NCI-H2081 treated with DMSO at 0.1 percent for 48 hours (cell line): ENCODE results near the gene PTK7.

Experiments
- DNase-seq: peaks from one replicate; lab custom pipeline; 2025; lab: John Stamatoyannopoulos, UW

PTK7 gene

DNA sequence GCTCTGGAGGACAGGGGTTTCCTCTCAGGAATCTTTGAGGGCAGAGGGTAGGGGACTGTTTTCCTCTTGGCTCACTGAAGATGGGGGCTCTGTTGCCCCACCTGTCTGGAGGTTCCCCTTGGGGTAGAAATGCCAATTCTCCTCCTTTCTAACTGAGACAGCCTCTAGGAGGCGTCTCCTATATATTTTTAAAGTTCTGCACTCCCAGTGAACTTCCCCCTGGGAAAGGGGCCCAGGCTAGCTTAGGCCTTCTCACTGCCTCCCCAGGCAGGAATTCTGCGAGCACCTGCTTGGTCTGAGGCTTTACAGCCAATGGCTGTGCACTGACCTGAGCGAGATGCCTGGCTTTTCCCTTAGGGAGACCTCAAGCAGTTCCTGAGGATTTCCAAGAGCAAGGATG, 70.1 kb downstream of the PTK7 start:
- DNase-seq: no peak

GRCh38 chr6:43146709-43147688, 70.9 kb downstream of the PTK7 start:
- DNase-seq: no peak

- no peak for DNase-seq
Observed at GRCh38 chr6:43147691-43148477, 71.8 kb downstream of the PTK7 start.

GRCh38 chr6:43149265-43149664, 73.2 kb downstream of the PTK7 start:
- DNase-seq: no peak

GRCh38 chr6:43150051-43150751, 74.1 kb downstream of the PTK7 start:
- DNase-seq: no peak

DNA sequence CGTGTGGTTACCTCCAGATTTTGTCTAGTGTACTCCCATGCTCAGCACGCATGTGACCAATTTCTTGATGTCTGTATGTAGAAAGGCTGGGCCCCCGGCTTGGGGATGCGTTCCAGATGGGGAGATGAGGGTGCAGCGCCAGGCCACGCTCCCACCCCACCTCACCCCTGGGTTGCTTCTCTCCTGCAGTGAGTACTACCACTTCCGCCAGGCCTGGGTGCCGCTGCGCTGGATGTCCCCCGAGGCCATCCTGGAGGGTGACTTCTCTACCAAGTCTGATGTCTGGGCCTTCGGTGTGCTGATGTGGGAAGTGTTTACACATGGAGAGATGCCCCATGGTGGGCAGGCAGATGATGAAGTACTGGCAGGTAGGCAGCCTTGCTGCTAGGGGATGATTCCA, 83.5 kb downstream of the PTK7 start:
- no peak for DNase-seq

GRCh38 chr6:43163899-43164298, 87.8 kb downstream of the PTK7 start:
- no peak for DNase-seq

DNA sequence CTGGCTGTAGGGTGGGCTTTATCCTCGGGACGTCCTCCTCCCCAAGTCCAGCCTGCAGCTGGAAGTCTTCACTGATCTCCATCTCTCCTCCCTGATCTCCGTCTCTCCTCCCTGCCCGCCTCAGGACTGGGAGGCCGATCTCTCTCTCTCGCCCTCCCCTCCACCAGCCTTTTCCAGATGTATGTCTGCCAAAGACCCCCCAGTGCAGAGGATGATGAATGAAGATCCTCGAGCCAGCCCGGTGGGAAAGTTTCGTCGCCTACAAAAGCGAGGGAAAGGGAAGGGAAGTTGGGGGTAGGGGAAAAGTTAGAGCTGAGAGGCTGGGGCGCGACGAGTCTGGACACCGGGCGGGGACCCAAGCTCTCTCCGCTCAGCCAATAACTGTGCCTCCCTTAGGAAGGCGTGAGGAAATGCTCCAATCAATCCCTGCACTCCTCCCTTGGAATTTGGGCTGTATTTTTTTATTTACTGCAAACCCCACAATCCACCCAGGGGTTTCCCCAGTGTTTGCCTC, 94.4 kb downstream of the PTK7 start:
- no peak for DNase-seq

GRCh38 chr6:43170931-43171706, 95.0 kb downstream of the PTK7 start, which contains the start of gene SRF:
Gene SRF, plus strand, starts transcription at chr6:43171269. Its CDS starts 388 bp downstream, at chr6:43171657.
- DNase-seq: peak; percentile 98

DNA sequence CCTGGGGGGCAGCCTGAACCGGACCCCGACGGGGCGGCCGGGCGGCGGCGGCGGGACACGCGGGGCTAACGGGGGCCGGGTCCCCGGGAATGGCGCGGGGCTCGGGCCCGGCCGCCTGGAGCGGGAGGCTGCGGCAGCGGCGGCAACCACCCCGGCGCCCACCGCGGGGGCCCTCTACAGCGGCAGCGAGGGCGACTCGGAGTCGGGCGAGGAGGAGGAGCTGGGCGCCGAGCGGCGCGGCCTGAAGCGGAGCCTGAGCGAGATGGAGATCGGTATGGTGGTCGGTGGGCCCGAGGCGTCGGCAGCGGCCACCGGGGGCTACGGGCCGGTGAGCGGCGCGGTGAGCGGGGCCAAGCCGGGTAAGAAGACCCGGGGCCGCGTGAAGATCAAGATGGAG, 95.6 kb downstream of the PTK7 start:
- DNase-seq: no peak

DNA sequence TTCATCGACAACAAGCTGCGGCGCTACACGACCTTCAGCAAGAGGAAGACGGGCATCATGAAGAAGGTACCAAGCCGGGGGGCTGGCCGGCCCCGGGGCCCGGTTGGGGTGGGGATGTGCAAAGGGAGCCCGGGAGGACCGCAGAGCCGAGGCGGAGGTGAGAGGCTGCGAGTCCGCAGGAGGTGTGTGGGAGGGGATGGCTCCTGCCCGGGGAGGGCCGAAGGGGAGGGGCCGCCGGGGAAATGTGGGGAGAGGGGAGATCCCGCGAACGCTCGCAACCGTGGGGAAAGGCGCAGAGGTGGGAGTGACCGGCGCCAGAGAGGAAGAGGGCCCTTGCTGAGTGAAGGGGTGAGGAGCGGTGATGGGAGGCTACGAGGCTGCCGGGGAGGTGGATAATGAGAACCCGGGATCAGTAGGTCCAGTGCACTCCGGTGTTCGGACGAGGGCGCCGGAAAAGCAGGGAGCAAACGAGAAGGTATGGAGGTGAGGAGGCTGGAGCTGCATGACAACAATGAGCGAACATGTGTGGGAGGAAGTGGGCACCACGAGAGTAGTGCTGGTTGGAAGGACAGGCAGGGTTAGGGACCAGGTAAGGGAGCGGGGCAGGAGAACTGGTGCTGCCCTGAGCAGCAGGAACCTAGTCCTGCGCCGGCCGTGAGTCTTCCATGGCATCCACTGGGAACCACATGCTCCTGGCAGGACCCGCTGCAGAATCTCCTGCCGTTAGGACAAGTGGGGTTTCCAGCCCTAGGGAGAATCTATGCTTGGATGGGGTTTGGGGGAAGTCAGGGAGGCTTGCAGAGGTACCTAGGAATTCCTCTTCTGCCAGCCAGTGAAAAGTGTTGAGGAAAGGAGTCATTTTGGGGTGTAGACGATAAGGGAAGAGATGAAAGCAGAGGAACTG, 96.2 kb downstream of the PTK7 start:
- DNase-seq: no peak

GRCh38 chr6:43173591-43174262, 97.6 kb downstream of the PTK7 start:
- DNase-seq: no peak

DNA sequence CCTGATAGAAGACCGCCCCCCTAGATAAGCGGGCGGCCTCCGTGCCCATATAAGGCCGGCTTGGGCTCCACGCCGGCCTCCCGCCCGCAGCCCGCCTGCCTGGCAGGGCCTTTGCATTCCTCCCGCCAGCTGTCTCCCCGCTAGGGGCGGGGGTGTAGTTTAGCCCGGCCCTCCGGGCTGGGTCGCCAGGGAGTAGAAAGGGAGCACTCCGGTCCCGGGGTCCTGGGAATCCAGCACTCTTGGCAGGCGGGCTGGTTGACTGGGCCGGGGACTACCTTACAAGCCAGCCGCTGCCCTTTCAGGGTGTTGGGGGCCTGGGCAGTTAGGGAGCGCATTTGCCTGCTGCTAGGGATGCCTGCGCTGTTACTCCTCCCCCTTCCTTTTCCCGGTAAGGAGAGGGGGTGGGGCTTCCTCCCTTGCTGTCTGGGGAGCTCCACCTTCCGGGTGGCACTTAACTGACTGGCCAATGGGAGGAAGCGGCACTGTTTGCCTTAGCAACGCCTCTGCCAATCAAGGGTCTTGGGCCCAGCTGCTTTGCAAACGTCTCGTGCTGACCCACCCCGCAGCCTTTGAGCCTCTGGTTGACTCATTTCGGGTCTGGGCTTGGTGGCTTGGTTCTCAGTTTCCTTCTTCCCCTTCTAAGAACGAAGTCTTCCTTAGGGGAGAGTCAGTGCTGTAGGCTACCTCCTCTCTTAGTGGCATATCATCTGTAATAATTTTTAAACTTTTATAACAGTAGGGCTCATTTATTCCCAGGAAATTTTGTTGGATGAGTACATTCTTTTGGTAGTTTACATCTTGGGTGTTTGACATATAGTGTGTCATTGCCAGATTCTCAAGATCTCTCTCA, 98.4 kb downstream of the PTK7 start:
- peak; percentile 86 for DNase-seq

GRCh38 chr6:43175676-43176422, 99.7 kb downstream of the PTK7 start:
- no peak for DNase-seq

DNA sequence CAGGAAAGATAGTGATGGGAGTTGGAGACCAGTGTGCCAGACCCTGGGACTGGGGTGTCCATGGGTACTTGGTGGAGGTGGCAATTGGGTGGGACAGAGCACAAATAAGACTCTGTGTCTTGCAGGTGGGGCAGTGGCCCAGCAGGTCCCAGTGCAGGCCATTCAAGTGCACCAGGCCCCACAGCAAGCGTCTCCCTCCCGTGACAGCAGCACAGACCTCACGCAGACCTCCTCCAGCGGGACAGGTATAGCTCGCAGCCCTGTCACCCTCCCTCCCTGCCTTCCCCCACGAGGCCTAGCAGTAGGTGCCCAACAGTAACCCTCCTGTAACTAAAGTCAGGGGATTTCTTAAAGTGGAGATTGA, 100.3 kb downstream of the PTK7 start:
- DNase-seq: no peak

GRCh38 chr6:43178150-43178549, 102.0 kb downstream of the PTK7 start:
- DNase-seq: no peak

GRCh38 chr6:43178951-43179830, 103.1 kb downstream of the PTK7 start:
- DNase-seq: no peak
